HG03108 (cell line): ENCODE measurements around the gene REX1BD.
A peak's percentile ranks its signal among the peaks of the same experiment; 100 is the strongest.

Experiments
- ATAC-seq: cut with Tn5 transposase; IDR thresholded peaks from one replicate; pipeline ENCODE4 v1.9.1; 2021; ENCODE audit warnings: moderate library complexity; ENCODE audit not compliant: unreplicated experiment

Gene REX1BD

GRCh38 chr19:18612772-18613588 is 24.4 kb downstream of the REX1BD start, which contains the start of gene TMEM59L:
Gene TMEM59L (plus strand): TSS chr19:18612870. CDS start chr19:18612959, 89 bp downstream.
- no peak for ATAC-seq

- ATAC-seq, result no peak
These were observed 25.1 kb downstream of the REX1BD start for GRCh38 chr19:18613589-18614234.

- ATAC-seq, result no peak
These were observed 27.4 kb downstream of the REX1BD start for GRCh38 chr19:18616023-18616422.

DNA sequence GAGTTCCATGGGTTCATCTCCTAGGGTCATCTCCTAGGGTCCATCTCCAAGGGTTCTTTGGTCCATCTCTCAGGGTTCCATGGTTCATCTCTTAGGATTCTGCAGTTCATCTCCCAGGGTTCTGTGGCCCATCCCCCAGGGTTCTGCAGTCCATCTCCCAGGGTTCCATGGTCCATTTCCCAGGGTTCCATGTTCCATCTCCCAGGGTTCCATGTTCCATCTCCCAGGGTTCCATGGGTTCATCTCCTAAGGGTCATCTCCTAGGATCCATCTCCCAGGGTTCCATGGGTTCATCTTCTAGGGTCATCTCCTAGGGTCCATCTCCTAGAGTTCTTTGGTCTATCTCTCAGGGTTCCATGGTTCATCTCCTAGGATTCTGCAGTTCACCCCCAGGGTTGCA is 29.0 kb downstream of the REX1BD start:
- ATAC-seq, result no peak

DNA sequence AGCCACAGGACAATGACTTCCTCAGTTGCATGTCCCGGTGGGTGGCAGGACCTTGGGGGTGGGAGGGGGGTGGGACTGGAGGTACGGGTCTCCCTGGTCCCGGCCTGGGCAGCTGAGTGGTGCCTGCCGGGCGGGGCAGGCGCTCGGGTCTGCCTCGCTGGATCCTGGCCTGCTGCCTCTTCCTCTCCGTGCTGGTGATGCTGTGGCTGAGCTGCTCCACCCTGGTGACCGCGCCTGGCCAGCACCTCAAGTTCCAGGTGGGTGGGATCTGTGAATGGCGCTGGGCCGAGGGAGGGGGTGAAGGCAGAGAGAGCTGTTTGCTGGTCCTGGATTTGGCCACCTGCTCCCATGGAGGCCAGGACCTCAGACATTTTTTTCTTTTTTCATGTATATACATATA is 29.6 kb downstream of the REX1BD start:
- ATAC-seq, result no peak

- ATAC-seq, result no peak
These were observed 31.7 kb downstream of the REX1BD start for GRCh38 chr19:18620311-18620710.

GRCh38 chr19:18620902-18621301 is 32.3 kb downstream of the REX1BD start:
- ATAC-seq, result no peak

GRCh38 chr19:18626906-18627305 is 38.3 kb downstream of the REX1BD start:
- no peak for ATAC-seq

- ATAC-seq, result no peak
These were observed 40.8 kb downstream of the REX1BD start for GRCh38 chr19:18629166-18630088.

DNA sequence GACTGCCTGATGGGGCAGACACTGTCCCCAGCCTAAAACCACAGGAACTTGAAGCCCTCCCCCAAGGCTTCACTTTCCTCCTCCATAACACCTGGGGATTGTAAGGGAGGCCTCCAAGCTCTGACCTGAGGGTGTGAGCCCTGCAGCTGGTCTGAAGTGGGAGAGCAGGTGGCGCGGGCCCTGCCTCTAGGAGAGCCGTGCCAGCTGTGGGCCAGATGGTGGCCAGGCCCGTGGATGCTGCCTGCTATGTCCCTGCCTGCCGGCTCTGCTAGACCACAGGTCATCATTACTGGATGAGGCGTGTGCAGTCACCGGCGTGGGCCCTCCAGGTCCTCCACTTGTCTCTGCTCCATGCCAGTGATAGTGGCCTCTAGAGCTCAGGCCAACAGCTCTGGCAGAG is 44.7 kb downstream of the REX1BD start:
- no peak for ATAC-seq

DNA sequence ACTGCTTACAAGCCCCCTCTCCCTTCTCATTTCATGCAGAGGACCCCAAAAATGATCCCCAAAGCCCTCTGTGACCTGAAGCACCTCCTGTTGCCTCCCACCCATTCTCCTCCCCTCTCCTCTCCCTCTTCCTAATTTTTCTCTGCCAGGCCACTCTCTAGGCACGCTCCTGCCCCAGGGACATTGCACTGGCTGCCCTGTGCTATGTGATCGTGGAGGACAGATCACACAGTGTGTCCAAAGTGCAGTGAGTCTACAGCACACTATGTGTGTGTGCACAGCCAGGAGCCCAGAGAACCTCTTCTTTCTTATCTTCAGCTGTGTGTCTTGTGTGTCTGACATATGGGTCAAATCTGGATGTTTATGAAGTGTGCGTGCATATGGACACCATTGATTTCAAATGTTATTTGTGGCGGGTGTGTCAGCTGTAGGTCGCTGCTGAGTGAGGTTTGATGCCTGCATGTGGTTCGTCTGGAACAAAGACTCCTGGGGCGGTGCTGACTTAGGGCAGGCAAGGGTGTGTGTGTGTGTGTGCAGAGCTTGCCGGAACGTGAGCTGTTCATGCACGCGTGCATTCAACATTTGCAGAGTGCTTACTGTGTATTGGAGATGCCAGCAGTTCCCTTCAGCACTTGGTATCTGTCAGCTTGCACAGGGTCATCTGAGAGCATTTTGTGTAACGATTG is 46.2 kb downstream of the REX1BD start:
- no peak for ATAC-seq

DNA sequence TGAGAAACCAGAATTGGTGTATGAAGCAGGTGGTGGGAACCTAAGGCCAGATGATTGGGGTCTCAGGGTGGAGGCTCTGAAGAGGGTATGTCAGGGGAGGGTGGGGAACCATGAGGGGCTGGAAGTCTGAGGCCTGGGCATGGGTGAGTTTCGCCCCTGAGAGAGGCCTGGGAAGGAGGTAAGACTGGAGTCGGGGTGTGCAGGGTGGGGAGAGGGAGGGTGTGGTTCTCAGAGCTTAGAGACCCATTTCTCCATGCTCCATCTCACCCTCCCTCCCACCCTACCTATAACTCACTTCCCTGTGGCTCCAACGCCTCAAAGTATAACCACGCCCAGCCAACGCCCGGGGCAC is 47.2 kb downstream of the REX1BD start:
- no peak for ATAC-seq

- peak; percentile 88 for ATAC-seq
These were observed 47.8 kb downstream of the REX1BD start for GRCh38 chr19:18636183-18636968.

- no peak for ATAC-seq
These were observed 48.5 kb downstream of the REX1BD start, which contains the start of gene KLHL26 for GRCh38 chr19:18636969-18637629. Gene KLHL26 (plus strand): TSS chr19:18637028. CDS start chr19:18637055, 27 bp downstream.

DNA sequence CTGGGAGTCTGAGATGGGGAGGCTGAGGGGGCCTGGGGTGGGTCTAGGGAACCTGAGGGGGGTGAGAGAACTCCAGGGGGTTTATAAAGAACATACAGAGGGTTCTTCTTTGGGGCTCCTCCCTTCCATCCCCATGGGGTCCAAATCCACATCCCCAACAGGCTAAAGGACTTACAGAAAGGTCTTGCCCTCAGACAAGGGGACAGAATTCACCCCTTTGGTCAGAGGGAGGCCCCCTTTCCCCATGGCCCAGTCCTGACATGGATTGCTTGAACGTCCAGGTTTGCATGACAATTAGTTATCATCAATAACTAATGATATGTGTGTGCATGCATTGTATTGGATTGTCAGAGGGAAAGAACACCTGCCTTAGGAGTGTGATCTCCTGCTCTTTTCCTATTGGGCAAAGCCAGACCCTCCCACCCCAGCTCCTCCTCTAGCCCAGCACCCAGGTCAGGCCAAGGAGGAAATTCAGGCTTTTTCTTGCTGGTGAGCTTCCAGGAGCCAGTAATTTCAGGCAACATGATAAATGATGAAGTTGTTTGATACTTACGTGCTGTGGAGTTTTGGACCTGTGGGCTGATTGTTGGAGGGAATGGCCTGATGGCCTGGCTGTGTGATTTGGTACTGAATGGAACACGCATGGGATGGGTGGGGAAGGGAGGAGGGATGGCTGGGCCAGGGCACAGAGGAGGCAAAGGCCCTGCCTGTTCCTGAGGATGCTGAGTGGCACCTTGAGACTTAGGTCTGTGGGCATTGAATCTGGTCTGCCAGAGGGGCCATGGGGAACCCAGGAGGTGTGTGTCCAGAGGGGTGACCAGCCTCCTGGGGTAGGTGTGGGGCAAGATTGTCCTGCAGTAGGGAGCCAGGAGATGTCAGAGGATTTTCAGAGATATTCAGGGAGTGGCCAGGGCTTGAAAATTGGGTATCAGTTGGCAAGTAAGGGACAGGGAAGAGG is 49.4 kb downstream of the REX1BD start:
- no peak for ATAC-seq

DNA sequence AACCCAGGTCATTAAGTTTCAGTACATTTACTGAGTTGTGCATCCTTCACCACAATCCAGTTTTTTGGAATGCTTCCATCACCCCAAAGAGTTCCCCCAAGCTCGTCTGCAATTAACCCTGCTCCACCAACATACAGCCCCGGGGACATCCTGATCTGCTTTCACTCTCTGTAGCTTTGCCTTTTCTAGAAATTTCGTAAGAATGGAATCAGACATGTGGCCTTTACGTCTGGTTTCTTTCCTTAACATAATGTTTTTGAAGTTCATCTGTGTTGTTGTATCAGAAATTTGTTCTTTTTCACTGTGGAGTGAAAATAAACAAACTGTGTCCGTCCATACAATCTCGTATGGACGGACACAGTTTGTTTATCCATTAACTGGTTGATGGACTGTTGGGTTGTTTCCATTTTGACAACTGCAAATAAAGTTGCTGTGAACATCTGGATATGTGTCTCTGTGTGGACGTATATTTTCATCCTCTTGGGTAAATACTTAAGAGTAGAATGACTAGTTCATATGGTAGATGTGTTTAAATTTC is 51.2 kb downstream of the REX1BD start:
- no peak for ATAC-seq
